Nucleus accumbens (tissue), 56 donors: ENCODE results near the gene GINS1.

ENCODE experiments used
- DNase-seq, 56 donors: peaks; one replicate each; lab custom pipeline; 2025; lab: John Stamatoyannopoulos, UW

The GINS1 gene

DNA sequence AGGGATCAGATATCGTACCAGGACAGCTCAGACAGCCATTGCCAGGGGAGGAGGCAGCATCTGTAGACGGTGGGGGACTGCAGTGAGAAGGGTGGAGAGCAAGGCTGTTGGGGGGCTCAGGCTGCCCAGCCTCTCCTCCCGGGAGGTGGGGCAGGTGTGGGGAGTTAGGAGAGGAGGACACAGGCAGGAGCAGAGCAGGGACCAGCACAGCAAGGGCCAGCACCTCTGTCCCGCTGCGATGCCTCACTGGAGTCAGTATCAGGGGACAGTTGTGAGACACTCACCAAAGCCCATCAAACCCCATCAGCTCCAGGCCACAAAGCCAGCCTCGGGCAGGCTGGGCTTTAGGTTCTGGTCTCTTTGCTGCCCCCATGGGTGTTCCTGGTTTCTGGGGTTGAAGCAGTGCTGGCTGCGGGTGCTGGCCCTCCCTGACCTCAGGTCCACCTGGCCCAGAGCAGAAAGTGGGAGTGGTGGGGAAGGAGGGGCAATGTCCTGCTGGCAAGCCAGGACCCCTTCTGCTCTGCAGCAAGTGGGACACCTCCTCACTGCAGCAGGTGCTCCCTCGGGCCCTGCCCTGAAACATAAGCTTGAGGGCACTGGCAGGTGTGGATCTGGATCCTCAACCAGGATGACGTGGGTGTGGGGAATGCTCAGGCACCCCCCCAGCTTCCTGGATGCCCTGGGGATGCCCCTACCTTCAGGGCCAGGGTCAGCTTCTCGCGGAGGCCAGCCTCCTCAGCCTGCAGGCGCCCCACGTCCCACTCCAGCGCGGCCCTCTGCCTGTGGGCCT, 83.4 kb downstream of the GINS1 start:
- no peak for DNase-seq

DNA sequence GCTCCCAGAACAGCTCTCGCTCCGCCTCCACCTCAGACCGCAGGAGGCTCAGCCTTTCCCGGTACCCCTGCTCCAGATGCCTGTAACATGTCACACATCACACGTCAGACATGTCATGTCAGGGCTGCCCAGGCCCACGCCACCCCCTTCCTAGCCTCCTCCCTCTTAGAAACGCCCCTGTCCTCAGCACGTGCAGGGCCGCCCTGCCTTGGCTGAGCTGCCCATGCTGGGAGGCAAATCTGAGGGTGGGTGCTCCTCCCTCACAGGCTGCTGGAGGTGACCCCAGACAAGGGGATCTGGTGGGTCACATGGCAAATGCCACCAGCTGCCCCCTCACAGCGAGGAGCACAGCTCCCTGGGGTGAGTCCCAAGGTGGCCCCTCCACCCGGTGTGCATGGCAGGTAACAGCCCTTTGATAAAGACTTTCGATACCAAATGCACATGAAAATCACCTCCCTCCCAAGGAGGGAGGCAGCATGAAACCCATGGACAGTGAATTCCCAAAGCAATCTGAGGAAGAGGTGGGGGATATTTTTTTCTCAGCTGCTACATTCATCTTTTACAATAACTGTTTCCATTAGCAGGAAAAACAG, 84.1 kb downstream of the GINS1 start:
- DNase-seq: no peak

DNA sequence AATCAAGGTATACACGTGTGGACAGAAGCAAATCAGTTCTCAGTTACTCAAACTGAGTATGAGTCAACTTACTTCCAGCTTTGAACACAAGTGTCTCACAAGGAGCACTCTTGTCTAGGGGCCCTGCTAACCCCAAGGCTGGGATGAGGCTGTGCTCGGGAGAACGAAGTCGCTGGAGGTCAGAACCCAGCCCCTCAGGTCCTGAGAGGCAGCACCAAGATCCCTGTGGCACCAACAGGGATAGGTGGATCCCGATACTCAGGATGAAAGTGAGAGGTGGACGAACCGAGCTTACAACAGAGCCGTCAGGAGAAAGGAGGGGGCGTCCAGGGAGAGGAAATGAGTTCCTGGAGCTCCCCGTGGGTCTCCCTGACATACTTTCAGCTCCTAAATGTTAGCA, 85.7 kb downstream of the GINS1 start:
- no peak for DNase-seq

DNA sequence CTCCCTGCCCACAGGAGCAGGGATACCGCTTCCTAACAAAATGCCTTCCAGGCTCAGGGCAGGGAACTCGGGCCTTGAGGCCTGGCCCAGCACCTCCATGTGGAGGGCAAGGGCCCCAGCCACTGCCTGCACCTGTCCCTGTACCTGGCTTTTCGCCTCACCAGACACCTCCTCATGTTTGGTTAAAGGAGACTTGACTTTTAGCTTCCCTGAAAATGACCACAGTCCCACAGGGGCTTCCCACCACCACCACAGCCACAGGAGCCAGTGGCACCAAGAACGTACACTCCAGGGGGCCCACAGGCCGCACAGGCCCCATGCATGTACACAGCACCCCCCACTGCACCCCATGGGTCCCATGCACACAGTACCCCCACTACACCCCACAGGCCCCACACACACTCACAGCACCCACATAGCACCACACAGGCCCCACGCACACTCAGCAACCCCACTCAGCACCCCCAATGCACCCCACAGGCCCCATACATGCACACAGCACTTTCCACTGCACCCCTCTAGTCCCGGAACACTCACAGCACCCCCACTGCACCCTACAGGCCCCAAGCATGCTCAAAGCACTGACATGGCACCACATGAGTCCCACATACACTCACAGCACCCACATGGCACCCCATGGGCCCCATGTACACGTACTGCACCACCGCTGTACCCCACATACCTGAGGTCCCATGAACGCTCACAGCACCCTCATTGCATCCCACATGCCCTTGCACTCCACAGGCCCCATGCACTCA, 86.5 kb downstream of the GINS1 start:
- DNase-seq: no peak

DNA sequence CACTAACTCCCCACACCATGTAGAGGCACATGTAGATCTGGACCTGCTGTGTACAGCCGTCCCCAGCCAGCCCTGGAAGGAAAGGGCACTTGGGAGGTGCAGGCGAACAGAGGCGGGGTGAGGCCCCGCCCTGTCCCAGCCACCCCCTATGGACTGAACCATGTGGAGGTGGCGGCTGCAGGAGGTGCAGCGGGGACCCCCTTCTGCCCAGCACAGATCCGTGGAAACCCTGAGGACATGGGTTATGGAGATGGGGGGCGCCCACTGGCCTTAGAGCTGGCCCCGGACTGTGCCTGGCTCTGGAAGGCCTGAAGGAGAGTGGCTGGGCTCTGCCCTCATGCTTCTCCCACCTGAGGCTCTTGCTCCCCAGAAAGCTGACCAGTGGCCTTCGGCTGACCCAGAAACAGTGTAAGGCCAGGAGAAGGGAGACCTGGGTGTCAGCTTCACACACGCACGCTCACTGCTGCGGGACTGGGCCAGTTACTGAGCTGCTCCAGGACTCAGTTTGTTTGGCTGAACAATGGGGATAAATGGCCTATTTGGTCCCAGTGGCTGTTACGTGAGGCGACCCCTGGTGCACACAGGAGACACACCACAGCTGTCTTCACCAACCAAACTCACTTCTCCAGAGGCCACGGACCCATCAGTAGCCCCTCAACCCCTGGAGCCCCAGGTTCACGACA, 87.2 kb downstream of the GINS1 start:
- no peak for DNase-seq

DNA sequence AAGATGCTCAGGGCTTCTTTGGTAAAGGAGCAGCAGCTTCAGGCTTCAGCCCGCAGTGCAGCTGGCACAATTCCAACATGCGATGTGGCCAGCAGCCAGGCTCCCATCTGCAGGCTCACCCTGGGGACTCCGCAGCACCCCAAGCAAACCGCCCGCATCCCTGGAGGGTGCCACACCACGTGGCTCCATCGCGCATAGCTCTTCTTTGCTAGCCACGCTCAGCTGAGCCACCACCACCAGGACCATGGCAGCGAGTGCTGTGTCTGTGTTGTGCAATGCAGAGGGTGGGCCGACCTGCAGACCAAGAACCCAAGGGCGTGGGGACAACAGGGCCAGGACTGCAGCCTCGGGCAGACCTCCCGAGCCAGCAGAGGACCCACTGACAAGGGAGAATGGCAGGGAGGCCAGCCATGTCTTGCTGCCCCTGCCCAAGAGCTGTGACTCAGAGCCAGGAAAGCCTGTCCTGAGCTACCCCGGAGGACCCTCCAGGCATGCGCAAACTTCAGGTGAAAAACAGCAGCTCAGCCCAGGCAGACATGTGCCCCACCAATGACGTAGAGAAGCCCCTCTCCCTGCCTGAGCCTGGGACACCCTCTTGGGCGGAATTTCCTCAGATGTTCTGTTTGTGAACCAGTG, 87.8 kb downstream of the GINS1 start:
- DNase-seq: peak in 2 of 56 donors; percentile 4 to 14

DNA sequence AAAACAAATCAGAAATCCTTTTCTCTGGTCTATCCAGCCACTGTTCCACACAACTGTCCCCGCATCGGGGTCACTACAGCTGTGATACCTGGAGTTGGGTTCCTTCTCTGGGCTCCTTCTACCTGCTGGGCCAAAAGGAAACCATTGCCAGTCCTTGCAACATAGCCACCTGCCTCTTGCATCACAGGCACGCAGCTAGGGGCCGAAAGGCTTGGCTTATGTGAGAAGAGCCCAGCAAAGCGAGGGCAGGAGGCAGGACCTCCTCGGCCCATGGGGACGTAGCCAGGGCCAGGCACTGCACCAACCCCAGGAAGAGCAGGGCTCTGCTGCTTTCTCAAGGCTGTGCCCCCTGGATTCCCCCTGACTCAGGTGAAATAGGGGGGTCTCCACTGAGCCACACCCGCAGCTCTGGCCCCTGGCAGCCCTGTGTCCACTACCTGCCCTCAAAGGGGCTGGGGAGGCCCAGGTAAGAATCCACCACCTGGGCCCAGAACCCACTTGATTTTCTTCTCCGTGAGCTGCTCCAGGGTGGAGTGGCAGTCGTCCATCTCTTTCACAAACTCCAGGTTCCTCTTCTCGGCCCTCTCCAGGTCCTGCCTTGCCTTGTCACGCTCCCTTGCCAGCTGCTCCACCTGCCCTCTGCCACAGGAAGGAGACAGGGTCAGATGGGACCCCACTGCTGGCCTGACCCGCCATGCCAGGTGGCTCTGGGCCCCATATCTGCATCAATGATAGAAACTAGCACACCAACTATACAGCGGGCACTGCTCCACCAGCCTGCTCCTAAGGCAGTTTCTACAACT, 88.9 kb downstream of the GINS1 start:
- DNase-seq: no peak

DNA sequence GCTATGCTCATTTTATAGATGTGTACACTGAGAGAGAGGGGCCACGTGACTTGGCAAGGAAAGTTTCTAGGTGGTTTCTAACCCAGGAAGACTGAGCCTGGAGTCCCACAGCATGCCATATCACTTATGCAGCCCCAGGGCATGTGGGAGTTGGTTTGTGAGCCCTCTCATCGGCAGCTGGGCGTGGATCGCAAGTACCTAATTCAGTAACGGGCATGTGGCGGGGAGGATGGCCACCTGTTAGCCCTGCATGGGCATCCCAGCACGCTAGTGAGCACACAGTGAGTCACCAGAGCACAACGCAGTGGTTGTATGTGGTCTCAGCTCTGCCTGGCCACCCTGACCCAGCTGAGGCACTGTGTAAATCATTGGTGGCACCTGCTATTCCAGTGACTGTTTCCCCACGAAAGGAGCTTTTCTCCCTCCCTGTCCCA, 89.5 kb downstream of the GINS1 start:
- no peak for DNase-seq

DNA sequence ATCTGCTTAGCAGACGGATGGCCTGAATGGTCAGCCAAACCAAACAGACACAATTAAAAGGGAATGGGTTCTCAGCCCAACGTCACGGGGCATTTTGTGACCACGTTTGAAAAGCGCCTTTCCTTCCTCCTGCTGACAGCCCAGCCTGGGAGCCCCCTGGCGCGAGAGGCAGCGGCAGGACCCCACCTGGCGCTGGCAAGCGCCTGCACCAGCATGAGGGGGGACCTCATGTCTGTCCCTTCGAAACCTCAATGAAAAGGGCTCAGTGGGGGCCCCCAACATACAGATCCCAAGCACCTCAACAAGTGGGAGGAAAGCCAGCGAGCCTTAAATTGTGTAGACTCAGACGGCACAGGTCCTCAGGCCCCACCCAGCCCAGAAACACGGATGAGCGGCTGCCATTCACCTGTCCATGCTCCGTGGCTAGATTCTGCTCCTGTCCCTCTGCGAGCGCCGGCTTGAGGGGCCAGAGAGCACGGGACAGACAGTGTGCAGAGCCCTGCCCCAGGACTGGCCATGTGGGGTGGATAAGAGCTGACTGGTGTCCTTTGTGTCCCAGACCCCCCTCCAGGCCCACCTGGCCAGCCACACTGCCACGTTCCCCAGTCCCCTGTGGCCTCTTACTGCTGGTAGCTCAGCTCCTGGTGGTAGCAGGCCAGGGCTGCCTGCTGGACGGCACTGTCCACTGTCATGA, 90.3 kb downstream of the GINS1 start:
- DNase-seq: no peak
